GM19328 (cell line): ENCODE results near the gene B3GALT6.
"Not testable (repeated sequence)": the region's sequence is repeated elsewhere in the genome, so short reads cannot be mapped to it uniquely, and the experiment has no call there.

ENCODE experiments used
- ATAC-seq: cut with Tn5 transposase; IDR thresholded peaks from one replicate; pipeline ENCODE4 v1.9.1; 2021; ENCODE audit warnings: mild to moderate bottlenecking, moderate library complexity; ENCODE audit not compliant: unreplicated experiment

B3GALT6 gene

GRCh38 chr1:1242461-1243265 is 10.6 kb downstream of the B3GALT6 start:
- ATAC-seq, result no peak

GRCh38 chr1:1243266-1243660 is 11.2 kb downstream of the B3GALT6 start:
- no peak for ATAC-seq

- no peak for ATAC-seq
Measured at GRCh38 chr1:1243807-1244191, 11.8 kb downstream of the B3GALT6 start.

- ATAC-seq, result no peak
Measured at GRCh38 chr1:1244192-1244811, 12.3 kb downstream of the B3GALT6 start.

- ATAC-seq, result no peak
Measured at GRCh38 chr1:1245178-1245816, 13.3 kb downstream of the B3GALT6 start.

GRCh38 chr1:1245817-1246576 is 14.0 kb downstream of the B3GALT6 start:
- ATAC-seq, result no peak

GRCh38 chr1:1246577-1247340 is 14.7 kb downstream of the B3GALT6 start, which contains the start of gene C1QTNF12:
C1QTNF12 (minus strand) TSS chr1:1246722; CDS start chr1:1246690, 32 bp downstream.
- ATAC-seq, result no peak

GRCh38 chr1:1247341-1247913 is 15.4 kb downstream of the B3GALT6 start:
- no peak for ATAC-seq

- not testable (repeated sequence) for ATAC-seq
Measured at GRCh38 chr1:1248009-1248913, 16.2 kb downstream of the B3GALT6 start.

- no peak for ATAC-seq
Measured at GRCh38 chr1:1250786-1251284, 18.8 kb downstream of the B3GALT6 start.

GRCh38 chr1:1253314-1253713 is 21.3 kb downstream of the B3GALT6 start:
- ATAC-seq, result no peak

GRCh38 chr1:1253972-1254666 is 22.1 kb downstream of the B3GALT6 start:
- ATAC-seq, result no peak

- ATAC-seq, result no peak
Measured at GRCh38 chr1:1254667-1254998, 22.6 kb downstream of the B3GALT6 start.

GRCh38 chr1:1255078-1255477 is 23.0 kb downstream of the B3GALT6 start:
- ATAC-seq, result no peak

- ATAC-seq, result no peak
Measured at GRCh38 chr1:1255611-1256010, 23.6 kb downstream of the B3GALT6 start.

GRCh38 chr1:1256956-1257871 is 25.2 kb downstream of the B3GALT6 start:
- ATAC-seq, result no peak

- ATAC-seq, result no peak
Measured at GRCh38 chr1:1259119-1259488, 27.1 kb downstream of the B3GALT6 start.
